ENCODE data around the gene CGN.

Gene CGN, protein sequence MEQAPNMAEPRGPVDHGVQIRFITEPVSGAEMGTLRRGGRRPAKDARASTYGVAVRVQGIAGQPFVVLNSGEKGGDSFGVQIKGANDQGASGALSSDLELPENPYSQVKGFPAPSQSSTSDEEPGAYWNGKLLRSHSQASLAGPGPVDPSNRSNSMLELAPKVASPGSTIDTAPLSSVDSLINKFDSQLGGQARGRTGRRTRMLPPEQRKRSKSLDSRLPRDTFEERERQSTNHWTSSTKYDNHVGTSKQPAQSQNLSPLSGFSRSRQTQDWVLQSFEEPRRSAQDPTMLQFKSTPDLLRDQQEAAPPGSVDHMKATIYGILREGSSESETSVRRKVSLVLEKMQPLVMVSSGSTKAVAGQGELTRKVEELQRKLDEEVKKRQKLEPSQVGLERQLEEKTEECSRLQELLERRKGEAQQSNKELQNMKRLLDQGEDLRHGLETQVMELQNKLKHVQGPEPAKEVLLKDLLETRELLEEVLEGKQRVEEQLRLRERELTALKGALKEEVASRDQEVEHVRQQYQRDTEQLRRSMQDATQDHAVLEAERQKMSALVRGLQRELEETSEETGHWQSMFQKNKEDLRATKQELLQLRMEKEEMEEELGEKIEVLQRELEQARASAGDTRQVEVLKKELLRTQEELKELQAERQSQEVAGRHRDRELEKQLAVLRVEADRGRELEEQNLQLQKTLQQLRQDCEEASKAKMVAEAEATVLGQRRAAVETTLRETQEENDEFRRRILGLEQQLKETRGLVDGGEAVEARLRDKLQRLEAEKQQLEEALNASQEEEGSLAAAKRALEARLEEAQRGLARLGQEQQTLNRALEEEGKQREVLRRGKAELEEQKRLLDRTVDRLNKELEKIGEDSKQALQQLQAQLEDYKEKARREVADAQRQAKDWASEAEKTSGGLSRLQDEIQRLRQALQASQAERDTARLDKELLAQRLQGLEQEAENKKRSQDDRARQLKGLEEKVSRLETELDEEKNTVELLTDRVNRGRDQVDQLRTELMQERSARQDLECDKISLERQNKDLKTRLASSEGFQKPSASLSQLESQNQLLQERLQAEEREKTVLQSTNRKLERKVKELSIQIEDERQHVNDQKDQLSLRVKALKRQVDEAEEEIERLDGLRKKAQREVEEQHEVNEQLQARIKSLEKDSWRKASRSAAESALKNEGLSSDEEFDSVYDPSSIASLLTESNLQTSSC

DNA sequence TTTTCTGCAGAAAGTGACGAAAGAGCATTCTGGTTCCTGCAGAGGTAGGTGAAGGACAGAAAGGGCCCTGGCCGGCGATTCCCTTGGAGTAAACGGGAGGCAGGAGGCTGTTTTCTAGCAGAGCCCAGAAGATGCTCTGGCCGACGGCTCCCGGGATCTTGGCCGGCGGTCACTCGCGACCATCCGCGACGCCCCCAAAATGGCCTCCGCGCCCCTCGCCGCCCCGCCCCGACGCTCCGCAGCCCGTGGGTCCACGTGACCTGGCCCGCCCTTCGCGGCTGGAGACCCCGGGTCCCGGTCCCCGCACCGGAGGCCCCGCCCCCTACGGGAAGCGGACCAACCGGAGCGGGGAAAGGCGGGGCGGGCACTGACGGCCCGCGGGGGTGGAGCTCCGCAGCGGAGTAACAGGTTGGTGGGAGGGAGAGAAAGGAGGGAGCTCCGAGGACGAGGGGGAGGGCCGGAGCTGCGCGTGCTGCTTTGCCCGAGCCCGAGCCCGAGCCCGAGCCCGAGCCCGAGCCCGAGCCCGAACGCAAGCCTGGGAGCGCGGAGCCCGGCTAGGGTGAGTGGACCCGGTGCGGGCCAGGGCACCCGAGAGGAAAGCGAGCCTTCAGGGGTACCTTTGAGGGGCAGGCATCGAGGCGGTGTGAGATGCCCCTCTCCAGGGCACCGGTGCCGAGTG lies at the start of gene CGN:
Gene CGN, plus strand, starts transcription at position 431 of the 679 bp plus-strand sequence. CDS start 7,133 bp downstream, outside the sequence.
- peak; percentile 91 for DNase-seq

DNA sequence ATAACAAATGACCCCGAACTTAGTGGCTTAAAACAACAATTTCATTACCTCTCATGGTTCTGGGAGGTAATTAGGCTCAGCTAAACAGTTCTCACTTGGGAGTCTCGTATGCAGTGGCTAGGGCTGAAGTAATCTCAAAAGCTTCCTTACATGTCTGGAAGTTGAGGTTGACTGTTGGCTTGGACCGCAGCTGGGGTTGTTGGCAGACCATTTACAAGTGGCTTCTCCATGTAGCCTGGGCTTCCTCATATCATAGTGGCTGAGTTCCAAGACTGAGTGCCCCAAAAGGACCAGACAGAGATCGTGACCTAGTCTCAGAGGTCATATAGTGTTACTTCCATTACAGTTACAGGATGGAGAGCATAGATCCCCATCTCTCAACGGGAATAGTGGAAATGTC lies 49.5 kb upstream of the CGN start:
- no peak for DNase-seq

DNA sequence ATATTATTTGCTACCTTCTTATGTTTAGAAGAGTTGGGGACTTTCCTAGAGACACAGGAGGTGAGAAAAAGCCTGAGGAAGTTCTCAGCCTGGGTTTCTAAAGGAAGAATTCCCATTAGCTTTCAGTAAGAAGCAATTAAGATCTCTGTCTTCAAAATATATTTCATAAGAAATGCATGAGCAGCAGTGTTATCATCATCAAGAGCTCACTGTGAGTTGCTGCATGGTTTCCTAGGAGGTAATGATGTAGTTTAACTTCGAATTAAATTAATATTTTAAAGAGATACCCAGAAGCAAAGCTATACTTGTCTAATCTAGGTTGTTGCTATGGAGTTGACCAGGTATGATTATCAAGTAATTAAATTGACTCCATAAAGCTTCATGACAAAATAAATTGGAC lies 46.2 kb upstream of the CGN start:
- DNase-seq, result no peak

DNA sequence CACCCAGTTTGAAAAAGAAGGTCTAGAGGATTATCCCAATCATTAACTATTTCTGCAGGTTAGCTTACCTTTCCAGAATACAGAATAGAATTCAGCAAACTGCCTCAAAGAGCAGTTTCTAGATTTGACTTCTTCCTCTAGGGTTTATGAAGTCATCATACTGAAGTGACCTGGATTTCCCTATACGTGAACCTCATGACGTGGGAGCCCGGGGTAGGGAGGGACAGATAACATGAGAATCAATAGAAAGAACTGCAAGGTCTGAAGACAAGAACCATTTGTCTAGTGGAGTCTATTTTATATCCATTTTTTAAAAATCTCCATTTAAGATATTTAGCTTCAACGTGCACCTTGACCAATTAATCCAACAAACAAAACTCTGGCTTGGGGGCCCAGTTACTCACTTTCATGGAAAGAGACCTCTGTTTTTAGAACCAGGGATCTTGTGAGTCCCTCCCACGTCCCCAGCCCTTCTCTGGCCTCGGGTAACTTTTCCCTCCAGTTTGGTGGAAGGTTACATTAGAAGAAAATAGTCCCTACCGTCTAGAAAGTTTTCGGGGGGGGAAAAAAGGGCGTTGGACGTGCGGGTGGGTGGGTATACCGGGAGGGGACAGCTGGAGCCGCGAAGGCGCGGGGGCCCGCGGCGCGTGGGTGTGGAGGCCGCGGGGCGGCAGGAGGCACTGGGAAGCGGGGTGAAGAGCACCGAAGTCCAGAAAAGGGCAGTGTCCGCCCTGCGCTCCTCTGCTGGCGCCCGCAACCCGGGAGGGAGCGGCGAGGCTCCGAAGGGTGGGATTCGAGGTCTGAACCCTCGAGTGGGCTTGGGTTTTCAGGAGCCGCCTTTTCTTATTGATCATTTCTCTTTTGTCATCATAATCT lies 38.1 kb upstream of the CGN start:
- peak; percentile 30 for DNase-seq

DNA sequence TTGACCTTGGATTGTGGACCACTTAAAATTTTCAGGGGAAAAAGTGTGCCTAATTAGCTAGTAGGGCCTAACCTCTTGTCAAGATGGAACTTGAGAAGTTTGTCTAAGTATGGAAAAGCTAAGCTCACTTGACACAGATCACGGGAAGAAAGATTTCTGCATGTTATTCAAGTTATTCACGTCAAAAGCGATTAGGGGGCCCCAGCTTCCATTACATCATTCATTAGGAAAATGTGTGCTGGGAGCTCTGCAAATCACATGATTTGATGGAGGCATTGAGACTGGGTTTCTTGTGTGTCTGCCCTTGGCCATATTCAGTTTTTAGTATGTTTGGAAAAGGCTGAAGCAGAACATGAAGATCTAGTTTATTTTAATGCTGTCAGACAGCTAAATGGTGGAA lies 36.4 kb upstream of the CGN start:
- DNase-seq, result no peak

DNA sequence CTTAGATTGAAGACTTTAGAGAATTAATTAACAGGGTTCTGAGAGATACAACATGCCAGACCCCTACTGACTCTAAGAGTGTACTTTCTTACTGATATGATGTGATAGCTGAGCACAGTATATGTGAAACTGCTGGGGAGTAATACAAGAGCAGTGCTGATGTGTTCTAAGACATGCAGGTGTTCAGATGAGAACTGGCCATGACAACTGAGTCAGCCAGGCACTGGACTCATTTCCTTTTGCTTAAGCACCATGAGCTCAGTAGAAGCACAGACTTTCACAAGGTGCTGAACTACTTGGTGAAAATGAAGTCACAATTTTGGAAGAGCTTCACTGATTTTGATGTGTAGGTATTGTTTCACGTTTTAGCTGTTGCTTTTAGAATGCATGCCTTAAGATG lies 36.0 kb upstream of the CGN start:
- DNase-seq, result no peak

DNA sequence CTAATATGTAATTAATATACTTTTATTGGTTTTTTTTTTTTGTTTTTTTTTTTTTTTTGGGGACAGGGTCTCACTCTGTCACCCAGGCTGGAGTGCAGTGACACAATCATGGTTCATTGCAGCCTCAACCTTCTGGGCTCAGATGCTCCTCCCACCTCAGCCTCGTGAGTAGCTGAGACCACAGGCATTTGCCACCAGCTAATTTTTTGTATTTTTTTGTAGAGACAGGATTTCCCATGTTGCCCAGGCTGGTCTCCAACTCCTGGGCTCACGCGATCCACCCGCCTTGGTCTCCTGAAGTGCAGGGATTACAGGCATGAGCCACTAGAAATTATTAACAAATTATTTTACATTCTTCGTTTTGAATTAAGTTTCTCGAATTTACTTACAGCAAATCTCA lies 35.1 kb upstream of the CGN start:
- DNase-seq, result no peak

DNA sequence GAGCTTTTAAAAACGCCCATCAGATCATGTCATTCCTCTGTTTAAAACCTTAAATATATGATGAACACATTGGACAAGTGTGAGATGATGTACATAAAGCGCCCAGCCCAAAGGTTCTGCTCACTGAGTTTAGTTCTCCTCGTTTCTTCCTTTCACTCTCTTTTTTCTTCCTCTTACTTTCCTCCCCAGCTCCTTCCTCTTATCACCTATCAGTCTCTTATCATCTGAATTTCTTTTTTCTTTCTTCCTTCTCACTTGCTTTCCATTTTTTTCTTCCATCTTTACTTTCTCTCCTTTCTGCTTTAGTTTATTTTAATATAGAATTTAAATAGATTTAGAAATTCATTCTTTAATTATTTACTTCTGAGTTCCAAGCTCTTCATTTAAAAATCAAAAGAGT lies 34.1 kb upstream of the CGN start:
- DNase-seq, result no peak

DNA sequence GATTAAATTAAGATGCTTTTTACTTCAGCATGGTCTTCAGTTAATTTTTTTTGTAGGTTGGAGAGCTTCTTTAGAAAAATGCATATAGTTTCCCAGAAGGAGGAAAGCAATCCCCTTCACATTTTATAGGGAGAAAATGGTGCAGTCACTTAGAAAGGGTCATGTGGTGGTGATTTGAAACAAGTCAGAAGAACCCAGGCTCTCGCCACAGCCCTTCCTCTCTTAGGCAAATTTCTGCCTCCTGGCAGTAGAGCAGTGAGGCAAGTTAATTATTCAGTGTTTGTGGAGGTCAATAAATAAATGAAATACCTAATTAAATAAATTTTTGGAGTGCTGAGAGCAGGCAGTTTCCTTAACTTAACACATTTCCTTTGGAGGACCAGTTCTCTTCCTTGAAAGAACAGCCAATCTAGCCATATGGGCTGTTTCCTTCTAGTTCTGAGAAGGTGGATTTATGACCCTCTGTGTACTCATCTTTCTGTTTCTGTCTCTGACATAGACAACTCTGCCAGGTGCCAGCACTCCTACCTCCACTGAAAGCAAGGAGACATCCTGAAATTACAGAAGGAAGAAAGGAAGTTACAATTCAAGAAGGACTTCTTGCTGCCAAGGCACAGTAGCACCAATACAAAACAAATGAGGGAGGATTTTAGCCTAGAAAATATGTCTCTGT lies 32.9 kb upstream of the CGN start:
- DNase-seq, result no peak

DNA sequence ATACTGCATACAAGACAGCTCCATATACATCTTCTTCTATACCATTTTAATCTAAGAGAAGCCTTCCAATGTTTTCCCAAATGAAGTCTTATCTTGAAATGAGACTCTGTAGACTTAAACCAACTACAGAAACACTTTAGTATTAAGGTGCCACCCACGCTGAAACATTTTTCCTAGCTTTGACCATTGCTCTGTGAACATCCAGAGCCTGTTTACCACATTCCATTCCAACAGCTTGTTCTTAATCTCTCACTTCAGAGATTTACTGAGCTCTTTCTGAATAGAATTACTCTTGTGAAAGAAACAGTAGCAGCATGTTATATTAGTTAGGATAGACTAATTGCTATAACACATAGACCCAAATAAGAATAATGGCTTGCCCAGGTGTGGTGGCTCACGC lies 32.3 kb upstream of the CGN start:
- no peak for DNase-seq

DNA sequence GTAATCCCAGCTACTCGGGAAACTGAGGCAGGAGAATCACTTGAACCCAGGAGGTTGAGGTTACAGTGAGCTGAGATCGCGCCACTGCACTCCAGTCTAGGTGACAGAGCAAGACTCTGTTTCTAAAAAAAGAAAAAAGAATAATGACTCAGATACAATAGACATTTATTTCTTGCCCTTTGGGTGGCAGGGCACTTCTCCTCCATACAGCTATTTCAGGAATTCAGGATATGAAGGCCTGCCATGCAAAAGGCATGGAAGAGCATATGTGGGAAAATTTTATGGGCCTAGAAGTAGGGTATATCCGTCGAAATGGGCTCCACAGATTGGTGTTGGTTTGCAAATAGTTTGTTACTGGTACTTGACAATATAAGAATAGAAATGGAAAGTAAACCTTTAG lies 31.7 kb upstream of the CGN start:
- DNase-seq, result no peak

DNA sequence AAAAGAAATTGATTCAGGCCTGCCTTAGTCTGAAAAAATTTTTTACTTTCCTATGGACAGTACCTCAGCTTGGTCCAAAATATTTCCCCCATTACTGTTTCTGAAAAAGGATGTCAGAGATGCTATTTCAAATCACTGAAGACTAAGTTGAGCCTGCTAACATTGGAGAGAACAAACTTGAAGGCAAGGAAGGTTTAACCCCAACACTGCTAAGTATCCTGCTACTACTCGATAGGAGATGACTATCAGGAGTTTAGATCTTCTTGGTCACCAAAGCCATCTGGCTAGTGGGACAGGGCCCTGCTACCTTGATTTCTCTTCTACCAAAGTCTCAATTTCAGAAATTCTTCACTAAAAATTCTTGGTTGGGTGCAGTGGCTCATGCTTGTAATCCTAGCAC lies 29.2 kb upstream of the CGN start:
- no peak for DNase-seq

DNA sequence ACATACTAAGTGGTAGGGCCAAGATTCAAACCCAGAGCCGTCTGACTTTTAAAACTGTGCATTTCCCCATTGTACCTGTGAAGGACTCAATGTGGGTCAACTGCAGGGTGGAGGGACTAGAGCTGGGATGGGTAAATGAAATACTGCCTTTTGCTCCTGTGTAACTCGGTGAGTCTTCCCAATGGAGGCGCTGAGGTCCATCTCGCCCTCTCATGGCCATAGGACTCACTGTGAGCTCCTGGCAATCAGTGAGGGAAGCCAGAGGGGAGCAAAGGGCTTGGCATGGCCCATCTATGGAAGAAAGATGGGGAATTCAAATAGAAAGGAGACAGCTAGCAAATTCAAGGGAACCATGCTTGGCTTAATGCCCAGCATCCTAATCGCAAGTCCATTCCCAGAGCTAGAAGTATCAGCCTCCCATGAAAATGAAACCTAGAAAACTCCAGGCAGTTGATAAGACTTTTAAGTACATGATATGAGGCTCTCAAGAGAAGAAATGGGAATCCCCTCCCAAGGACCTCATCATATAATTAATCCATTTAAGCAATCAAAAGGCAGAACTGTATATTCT lies 25.4 kb upstream of the CGN start:
- no peak for DNase-seq

DNA sequence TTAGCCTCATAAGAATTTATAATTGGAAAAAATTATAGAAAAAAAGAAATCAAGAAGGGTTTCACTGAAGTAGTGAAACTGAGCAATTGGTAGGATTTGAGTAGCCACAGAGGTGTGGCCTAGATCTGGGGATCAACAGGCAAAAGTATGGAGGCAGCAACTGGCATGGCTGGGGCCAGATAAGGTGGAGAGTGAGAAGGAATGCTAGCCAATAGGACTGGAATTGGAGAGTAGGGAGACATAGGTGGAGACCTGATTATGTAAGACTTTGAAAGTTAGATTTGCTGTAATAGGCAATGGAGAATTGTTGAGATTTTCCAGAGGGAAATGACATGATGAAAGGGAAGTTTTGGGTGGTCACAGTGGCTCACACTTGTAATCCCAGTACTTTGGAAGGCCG lies 24.6 kb upstream of the CGN start:
- no peak for DNase-seq

DNA sequence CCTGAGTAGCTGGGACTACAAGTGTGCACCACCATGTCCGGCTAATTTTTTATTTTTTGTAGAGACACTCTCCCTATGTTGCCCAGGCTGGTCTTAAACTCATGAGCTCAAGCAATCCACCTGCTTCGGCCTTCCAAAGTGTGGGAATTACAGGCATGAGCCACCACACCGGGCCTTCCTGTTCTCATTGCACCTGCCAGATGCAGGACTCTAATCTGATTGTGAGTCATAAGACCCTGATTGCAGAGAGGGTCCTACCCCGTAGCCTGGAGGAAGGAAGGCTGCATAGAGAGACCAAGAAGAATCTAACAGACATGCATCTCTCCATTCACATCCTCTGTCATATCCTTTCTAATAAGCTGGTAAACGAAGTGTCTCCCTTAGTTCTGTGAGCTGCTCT lies 19.5 kb upstream of the CGN start:
- no peak for DNase-seq

DNA sequence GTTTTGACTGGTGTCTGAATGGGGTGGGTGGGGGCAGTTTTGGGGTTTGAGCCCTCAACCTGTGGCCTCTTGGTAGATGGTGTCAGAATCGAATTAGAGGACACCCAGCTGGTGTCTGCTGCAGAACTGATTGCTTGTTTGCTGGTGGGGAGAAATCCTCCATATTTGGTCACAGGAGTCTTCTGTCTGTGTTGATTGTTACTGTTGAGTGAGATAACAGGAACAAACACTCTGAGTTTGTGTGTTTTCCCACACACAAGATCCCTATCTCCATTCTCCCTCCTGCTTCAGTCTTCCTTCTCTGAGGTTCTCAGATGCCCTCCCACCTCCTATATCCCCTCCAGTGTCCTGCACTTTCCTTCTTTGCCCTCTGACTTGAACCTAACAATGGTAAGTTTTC lies 19.1 kb upstream of the CGN start:
- DNase-seq, result no peak

DNA sequence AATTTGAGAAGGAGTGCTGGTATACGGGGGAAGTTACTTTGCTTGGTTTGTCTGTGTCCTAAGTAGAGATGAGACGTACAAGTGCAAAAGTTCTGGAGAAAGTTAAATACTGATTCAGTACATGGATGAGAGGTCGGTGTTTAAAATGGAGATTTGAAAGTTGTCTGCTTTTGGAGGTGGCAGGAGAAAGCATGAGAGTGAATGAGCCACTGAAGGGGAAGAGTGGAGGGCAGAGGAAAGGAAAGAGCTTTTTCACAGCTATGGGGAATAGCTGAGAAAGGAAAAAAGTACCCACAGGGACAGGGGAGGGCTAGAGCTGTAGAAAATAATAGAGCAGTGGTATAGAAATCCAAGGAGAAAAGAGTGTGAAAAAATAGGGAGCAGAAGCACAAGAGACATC lies 18.1 kb upstream of the CGN start:
- DNase-seq, result no peak

DNA sequence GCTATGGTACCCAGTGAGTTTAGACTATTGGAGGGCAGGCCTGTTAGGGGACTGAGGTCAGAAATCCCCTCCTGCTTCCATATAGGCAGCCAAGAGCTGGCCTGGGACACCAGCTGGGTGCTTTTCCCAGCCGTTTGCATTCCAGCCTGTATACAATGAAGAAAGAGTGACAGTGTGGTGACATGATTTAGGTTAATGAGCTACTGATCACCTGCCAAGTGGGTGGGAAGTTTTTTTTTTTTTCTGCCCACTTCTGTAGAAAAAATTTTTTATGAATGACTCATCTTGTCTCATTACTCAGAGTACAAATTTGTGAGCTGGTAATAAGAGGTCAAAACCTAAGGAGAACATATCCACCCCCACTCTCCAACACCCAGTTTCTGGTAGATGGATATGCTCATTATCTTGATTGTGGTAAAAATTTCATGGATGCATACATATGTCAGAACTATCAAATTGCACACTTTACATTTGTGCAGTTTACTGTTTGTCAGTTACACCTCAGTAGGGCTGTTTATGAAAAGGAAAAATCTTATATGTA lies 16.4 kb upstream of the CGN start:
- DNase-seq, result no peak

DNA sequence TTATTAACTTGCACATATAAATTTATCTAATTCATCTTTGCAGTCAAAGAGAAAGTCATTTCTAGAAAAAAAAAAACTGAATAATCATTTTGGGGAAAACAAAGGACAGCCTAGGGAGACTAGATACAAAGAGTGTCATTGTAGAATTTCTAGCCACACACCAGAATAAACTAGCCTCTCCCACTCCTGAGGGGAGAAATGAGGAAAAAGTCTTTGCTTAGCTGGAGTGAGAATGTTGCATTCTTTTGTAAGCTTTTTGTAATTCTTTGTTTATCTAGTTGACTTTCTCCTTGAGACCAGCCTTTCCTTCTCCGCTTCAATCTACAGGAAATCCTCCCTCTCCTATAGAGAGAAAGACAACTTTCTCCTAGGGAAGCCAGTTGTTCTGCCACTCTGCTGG lies 15.9 kb upstream of the CGN start:
- no peak for DNase-seq

DNA sequence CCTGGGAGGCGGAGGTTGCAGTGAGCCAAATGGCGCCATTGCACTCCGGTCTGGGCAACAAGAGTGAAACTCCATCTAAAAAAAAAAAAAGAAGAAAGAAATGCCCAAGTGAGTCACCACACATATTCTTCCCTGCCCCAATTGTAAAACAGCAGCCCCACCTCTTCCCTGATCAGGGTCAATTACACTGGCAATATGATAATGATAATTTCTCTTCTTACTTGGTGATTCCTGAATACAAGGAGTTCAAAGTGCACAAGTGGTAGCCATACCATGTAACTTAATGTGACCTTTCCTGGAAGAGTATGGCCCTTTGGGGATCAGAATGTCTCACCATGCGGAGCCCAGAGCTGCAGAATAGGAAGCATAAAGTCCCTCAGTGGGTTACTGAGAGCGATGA lies 11.8 kb upstream of the CGN start:
- DNase-seq, result no peak

DNA sequence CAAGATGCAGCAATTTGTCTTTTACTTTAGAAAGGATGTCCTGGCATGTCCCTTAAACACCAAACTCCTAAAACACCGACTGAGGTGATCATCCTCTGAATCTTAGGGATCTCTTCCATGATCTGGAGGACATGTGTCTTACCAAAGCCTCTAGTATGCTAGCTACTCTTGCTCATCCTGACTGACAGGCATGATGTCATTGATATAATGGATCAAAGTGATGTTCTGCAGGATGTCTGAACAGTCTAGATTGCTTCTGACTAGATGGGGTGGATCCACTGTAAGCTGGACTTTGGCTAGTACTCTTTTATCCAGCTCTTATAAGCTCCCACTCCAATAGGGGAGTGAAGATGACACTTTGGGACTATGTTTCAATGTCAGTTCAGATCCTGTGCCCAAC lies 11.3 kb upstream of the CGN start:
- DNase-seq, result no peak

Measured in NCI-H1436 (cell line).